Epithelial cell of proximal tubule (primary cell): ENCODE data around the gene AFM. TPM values are rescaled to one million over a fixed set of nuclear protein-coding genes. Genes with fewer than 3 reads are reported as not detected.
"Not testable (repeated sequence)": the region's sequence is repeated elsewhere in the genome, so short reads cannot be mapped to it uniquely, and the experiment has no call there.

Experiments
- DNase-seq: peaks from one replicate; pipeline ENCODE4 v3.0.0-alpha.2; 2011; ENCODE audit warnings: low read depth
- H3K4me3 ChIP-seq: 2 replicates; pipeline ENCODE4 v1.5.1; 2011; ENCODE audit warnings: low read depth, mild to moderate bottlenecking, low read length
- total RNA-seq: library from RNA; depleted of rRNA; stranded (reverse); fragments of >200 nt; gene quantifications from 2 replicates; pipeline ENCODE4 v1.2.3, GENCODE V29; 2015
- TF ChIP-seq, protein P1 (sequence below): conservative IDR thresholded peaks from 2 replicates; pipeline ENCODE4 v1.5.1; 2012; ENCODE audit warnings: low read depth, mild to moderate bottlenecking, low read length

The AFM gene
- total RNA-seq, 1 donor from 2014 or later: not detected

DNA sequence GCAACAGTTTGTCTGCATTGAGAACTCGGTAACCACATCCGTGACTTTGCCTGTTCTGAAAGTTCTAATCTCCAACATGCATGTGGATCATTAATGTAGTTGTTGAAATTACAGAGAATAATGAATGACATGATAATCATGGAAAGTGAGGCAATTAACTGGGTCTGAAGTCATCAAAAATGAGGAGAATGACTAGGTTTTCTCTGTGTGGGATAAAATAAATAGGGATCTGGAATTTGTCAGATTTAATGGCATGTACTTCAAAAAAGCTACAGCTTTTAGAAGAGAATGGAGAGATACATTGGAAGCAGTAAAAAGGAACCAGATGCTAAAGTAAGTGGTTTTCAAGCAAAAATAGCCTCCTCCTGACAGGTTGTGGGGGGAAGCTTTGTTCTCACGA is 59.3 kb downstream of the AFM start:
- no peak overlapping the region for H3K4me3 ChIP-seq
- TF ChIP-seq, protein P1, sequence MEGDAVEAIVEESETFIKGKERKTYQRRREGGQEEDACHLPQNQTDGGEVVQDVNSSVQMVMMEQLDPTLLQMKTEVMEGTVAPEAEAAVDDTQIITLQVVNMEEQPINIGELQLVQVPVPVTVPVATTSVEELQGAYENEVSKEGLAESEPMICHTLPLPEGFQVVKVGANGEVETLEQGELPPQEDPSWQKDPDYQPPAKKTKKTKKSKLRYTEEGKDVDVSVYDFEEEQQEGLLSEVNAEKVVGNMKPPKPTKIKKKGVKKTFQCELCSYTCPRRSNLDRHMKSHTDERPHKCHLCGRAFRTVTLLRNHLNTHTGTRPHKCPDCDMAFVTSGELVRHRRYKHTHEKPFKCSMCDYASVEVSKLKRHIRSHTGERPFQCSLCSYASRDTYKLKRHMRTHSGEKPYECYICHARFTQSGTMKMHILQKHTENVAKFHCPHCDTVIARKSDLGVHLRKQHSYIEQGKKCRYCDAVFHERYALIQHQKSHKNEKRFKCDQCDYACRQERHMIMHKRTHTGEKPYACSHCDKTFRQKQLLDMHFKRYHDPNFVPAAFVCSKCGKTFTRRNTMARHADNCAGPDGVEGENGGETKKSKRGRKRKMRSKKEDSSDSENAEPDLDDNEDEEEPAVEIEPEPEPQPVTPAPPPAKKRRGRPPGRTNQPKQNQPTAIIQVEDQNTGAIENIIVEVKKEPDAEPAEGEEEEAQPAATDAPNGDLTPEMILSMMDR: no peak
- DNase-seq: no peak

DNA sequence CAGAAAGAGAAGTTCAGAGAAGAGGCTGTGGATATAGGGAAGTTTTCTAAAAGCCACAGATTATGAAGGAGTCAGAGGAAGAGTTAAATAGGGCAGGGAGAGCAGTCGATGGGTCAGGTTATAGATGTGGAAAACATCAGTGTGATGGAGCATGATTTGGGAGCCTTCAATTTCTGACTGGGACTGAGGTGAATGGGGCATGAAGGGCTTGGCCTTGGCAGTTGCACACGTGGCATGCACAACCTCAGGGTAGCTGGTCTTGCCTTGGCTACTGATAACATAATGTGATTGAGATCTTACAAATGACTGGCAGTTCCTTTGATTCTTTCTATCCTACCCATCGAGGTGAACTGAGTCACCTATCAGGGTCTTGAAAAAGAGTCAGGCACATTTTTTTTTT is 59.7 kb downstream of the AFM start:
- TF ChIP-seq, protein P1: no peak
- DNase-seq: no peak
- no peak overlapping the region for H3K4me3 ChIP-seq

DNA sequence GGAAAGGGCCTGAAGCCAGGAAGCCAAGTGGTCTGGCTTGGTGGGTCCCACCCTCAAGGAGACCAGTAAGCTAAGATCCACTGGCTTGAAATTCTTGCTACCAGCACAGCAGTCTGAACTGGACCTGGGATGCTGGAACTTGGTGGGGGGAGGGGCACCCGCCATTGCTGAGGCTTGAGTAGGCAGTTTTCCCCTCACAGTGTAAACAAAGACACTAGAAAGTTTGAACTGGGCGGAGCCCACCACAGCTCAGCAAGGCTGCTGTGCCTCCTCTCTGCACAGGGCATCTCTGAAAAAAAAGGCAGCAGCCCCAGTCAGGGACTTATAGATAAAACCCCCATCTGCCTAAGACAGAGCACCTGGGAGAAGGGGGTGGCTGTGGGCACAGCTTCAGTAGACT is 63.1 kb downstream of the AFM start:
- no peak for DNase-seq
- TF ChIP-seq, protein P1: no peak
- H3K4me3 ChIP-seq: no peak overlapping the region

DNA sequence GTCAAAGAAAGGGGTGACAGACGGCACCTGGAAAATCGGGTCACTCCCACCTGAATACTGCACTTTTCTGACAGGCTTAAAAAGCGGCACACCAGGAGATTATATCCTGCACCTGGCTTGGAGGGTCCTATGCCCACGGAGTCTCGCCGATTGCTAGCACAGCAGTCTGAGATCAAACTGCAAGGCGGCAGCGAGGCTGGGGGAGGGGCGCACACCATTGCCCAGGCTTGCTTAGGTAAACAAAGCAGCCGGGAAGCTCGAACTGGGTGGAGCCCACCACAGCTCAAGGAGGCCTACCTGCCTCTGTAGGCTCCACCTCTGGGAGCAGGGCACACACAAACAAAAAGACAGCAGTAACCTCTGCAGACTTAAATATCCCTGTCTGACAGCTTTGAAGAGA is 69.3 kb downstream of the AFM start:
- not testable (repeated sequence) for DNase-seq, H3K4me3 ChIP-seq

Other genes with a start within 250 kb of the AFM start
- 25.4 and 33.3 TPM in 2 replicates for gene ANKRD17, start 222.9 kb upstream of the AFM start, total RNA-seq
- not detected in 2 replicates for gene ALB, start 77.5 kb upstream of the AFM start, total RNA-seq
- 0.22 and 2.2 TPM in 2 replicates for gene AFP, start 45.5 kb upstream of the AFM start, total RNA-seq
- gene RASSF6, start 138.7 kb downstream of the AFM start, total RNA-seq: 2.8 and 5.9 TPM in 2 replicates